Nasal cavity respiratory epithelium epithelial cell of viscerocranial mucosa (primary cell): ENCODE measurements around the gene RBP3. TPM values are rescaled to one million over a fixed set of nuclear protein-coding genes. Genes with fewer than 3 reads are reported as not detected.

ENCODE experiments used
- total RNA-seq: library from RNA; depleted of rRNA; stranded (reverse); fragments of >200 nt; gene quantifications from 2 replicates; pipeline ENCODE4 v1.2.3, GENCODE V29; 2014

The RBP3 gene
- not detected in 2 replicates for total RNA-seq

GRCh38 chr10:47348138-47348651 is at the start of gene RBP3:
Gene RBP3 (plus strand): TSS chr10:47348363. CDS start chr10:47348485, 122 bp downstream.

GRCh38 chr10:47299611-47300428 is 48.3 kb upstream of the RBP3 start, which contains the start of gene GDF10:
Gene GDF10 (plus strand): TSS chr10:47300197. CDS start chr10:47300652, 455 bp downstream.

GRCh38 chr10:47322300-47323061 is 25.7 kb upstream of the RBP3 start, which contains the start of gene GDF2:
Gene GDF2 (plus strand): TSS chr10:47322454. CDS start chr10:47322669, 215 bp downstream.

GRCh38 chr10:47384148-47384921 is 36.2 kb downstream of the RBP3 start, which contains the start of gene ZNF488:
Gene ZNF488 (minus strand): TSS chr10:47384293. CDS start chr10:47368829, 15,464 bp downstream.

Other genes with a start within 250 kb of the RBP3 start
- gene GDF10, start 48.2 kb upstream of the RBP3 start, total RNA-seq = not detected in 2 replicates
- not detected in 2 replicates for gene GDF2, start 25.9 kb upstream of the RBP3 start, total RNA-seq
- under 0.01 and 0.78 TPM in 2 replicates for gene ZNF488, start 35.9 kb downstream of the RBP3 start, total RNA-seq
- gene ANXA8, start 135.8 kb downstream of the RBP3 start, total RNA-seq = 37.3 and 267 TPM in 2 replicates
- gene FAM25G, start 143.3 kb downstream of the RBP3 start, total RNA-seq = 10.9 TPM in 1 of 2 replicates, not detected in the other
- gene AGAP9, start 175.3 kb downstream of the RBP3 start, total RNA-seq = 2.4 and 2.8 TPM in 2 replicates